Endometrial microvascular endothelial cells (primary cell): ENCODE measurements around the gene SLC9A3. TPM values are rescaled to one million over a fixed set of nuclear protein-coding genes. Genes with fewer than 3 reads are reported as not detected.

Experiments used
- total RNA-seq: library from RNA; depleted of rRNA; stranded (reverse); fragments of >200 nt; gene quantifications from one replicate; pipeline ENCODE4 v1.2.3, GENCODE V29; 2015; ENCODE audit errors: inconsistent ontology term

SLC9A3 gene
- total RNA-seq, 1 donor from 2014 or later = 2.0 TPM

Other genes with a start within 250 kb of the SLC9A3 start
- gene AHRR, start 202.7 kb downstream of the SLC9A3 start, total RNA-seq = 9.8 TPM
- gene EXOC3, start 81.3 kb downstream of the SLC9A3 start, total RNA-seq = 32.1 TPM
- 8.9 TPM for gene CEP72, start 87.9 kb upstream of the SLC9A3 start, total RNA-seq
- gene TPPP, start 168.9 kb upstream of the SLC9A3 start, total RNA-seq = not detected